Loucy (cell line): ENCODE data around the gene EFNA5.

Source experiments
- CTCF ChIP-seq: fragments of 200-600 bp; sonication (generic); conservative IDR thresholded peaks from 2 replicates; pipeline ENCODE4 v1.5.1; 2014; ENCODE audit warnings: mild to moderate bottlenecking, antibody characterized with exemption, low read length
- EZH2phosphoT487 ChIP-seq: fragments of 200-600 bp; IDR thresholded peaks from 2 replicates; pipeline ENCODE4 v1.6.1; 2018; ENCODE audit warnings: antibody characterized with exemption, mild to moderate bottlenecking, moderate library complexity, borderline replicate concordance

GRCh38 chr5:107713228-107713627, 42.5 kb upstream of the EFNA5 start:
- TF ChIP-seq CTCF (no peak), EZH2phosphoT487 (no peak)
